Right atrium auricular region (tissue), 2 donors: ENCODE data around the gene LRRC7. TPM values are rescaled to one million over a fixed set of nuclear protein-coding genes. Genes with fewer than 3 reads are reported as not detected.
A peak's percentile ranks its signal among the peaks of the same experiment; 100 is the strongest.

Experiments used
- DNase-seq: peaks from one replicate; pipeline ENCODE4 v3.0.0-alpha.2; 2019; ENCODE audit warnings: low spot score
- H3K27ac ChIP-seq, 2 donors: fragments of 200-600 bp; sonication (generic); 1 replicate in 1 of 2; 2 replicates in 1 of 2; pipeline ENCODE4 v1.5.1; 2016 to 2019
- H3K27me3 ChIP-seq, 2 donors: fragments of 200-600 bp; sonication (generic); one replicate each; pipeline versions ENCODE4 v1.5.1 to v1.6.0; 2017 to 2019
- H3K36me3 ChIP-seq: fragments of 200-600 bp; sonication (generic); one replicate; pipeline ENCODE4 v1.5.1; 2016
- H3K4me1 ChIP-seq, 2 donors: fragments of 200-600 bp; sonication (generic); one replicate each; pipeline versions ENCODE4 v1.5.1 to v1.6.0; 2017 to 2019
- H3K4me3 ChIP-seq, 2 donors: fragments of 200-600 bp; sonication (generic); 1 replicate in 1 of 2; 2 replicates in 1 of 2; pipeline ENCODE4 v1.5.1; 2017 to 2019; ENCODE audit warnings: mild to moderate bottlenecking in 1 of 2, moderate library complexity in 1 of 2
- H3K9me3 ChIP-seq, 2 donors: fragments of 200-600 bp; sonication (generic); one replicate each; pipeline ENCODE4 v1.5.1; 2019
- CTCF ChIP-seq, 2 donors: fragments of 200-600 bp; sonication (generic); IDR thresholded peaks; one replicate each; pipeline ENCODE4 v1.5.1; 2019; ENCODE audit warnings: antibody characterized with exemption in 2 of 2
- total RNA-seq, 2 donors: library from RNA; depleted of rRNA; stranded (reverse); fragments of >200 nt; gene quantifications; one replicate each; pipeline ENCODE4 v1.1.0, GENCODE V29; 2016

LRRC7 gene
- total RNA-seq, 2 donors from 2014 or later = 0.75 to 14.3 TPM

GRCh38 chr1:70117046-70117445, 549.3 kb downstream of the LRRC7 start:
- no peak for DNase-seq
- Histone ChIP-seq H3K36me3 (no peaks in the 10 kb centered on the region), H3K4me1 (no peaks in the 10 kb centered on the region), H3K9me3 (no peaks in the 10 kb centered on the region), H3K27me3 (no peaks in the 10 kb centered on the region), H3K4me3 (no peak overlapping the region), H3K27ac (no peak overlapping the region)
- no peak for TF ChIP-seq CTCF (IDR thresholded peaks at IDR 0.05)

- no peaks in the 10 kb centered on the region for H3K9me3 ChIP-seq
- no peak for TF ChIP-seq CTCF (IDR thresholded peaks at IDR 0.05)
- DNase-seq = no peak
- peak overlapping the region in 1 of 2 donors; percentile 45 for H3K27ac ChIP-seq
- H3K27me3 ChIP-seq = no peaks in the 10 kb centered on the region
- H3K36me3 ChIP-seq = no peaks in the 10 kb centered on the region
- H3K4me3 ChIP-seq = no peak overlapping the region
- H3K4me1 ChIP-seq = no peaks in the 10 kb centered on the region
Measured at GRCh38 chr1:70134148-70134547, 566.4 kb downstream of the LRRC7 start.

GRCh38 chr1:70140343-70140742, 572.6 kb downstream of the LRRC7 start:
- DNase-seq = no peak
- Histone ChIP-seq H3K36me3 (peaks cover 4% of the 10 kb centered on the region), H3K9me3 (no peaks in the 10 kb centered on the region), H3K27ac (no peak overlapping the region), H3K27me3 (no peaks in the 10 kb centered on the region), H3K4me3 (no peak overlapping the region), H3K4me1 (peaks cover 0 to 18% of the 10 kb centered on the region in 2 donors)
- TF ChIP-seq CTCF (IDR thresholded peaks at IDR 0.05) = no peak

DNA sequence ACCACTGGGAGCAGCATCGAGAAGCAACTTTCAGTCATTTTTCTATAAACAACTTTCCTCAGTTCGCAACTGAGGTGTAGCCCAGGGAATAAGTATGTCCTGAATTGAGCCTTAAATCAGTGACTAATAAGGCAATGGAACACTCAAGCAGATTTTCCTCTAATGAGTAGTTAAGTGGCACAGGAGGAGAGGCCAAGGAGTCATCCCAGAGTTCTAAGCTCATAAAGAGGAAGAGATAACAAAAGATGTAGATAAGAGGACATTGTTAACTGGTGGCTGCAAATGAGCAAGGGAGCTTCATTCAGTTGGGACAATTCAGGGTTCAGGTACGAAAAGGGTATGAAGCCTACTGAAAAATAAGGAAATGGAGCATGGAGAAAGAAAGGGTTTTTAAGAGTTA, 573.2 kb downstream of the LRRC7 start:
- Histone ChIP-seq H3K4me1 (peaks cover 0 to 18% of the 10 kb centered on the region in 2 donors), H3K36me3 (peaks cover 9% of the 10 kb centered on the region), H3K27ac (no peak overlapping the region), H3K9me3 (no peaks in the 10 kb centered on the region), H3K27me3 (no peaks in the 10 kb centered on the region), H3K4me3 (no peak overlapping the region)
- no peak for TF ChIP-seq CTCF (IDR thresholded peaks at IDR 0.05)
- DNase-seq = no peak

- no peak for DNase-seq
- Histone ChIP-seq H3K4me3 (no peak overlapping the region), H3K27ac (no peak overlapping the region), H3K36me3 (peaks cover 12% of the 10 kb centered on the region), H3K9me3 (no peaks in the 10 kb centered on the region), H3K27me3 (no peaks in the 10 kb centered on the region), H3K4me1 (peaks cover 0 to 18% of the 10 kb centered on the region in 2 donors)
- TF ChIP-seq CTCF (IDR thresholded peaks at IDR 0.05) = peak; percentile 20 to 48
Measured at GRCh38 chr1:70142075-70142474, 574.4 kb downstream of the LRRC7 start.

GRCh38 chr1:70143048-70143659, 575.4 kb downstream of the LRRC7 start:
- TF ChIP-seq CTCF (IDR thresholded peaks at IDR 0.05) = peak in 1 of 2 donors; percentile 42
- Histone ChIP-seq H3K36me3 (peaks cover 18% of the 10 kb centered on the region), H3K27me3 (no peaks in the 10 kb centered on the region), H3K4me1 (peaks cover 0 to 18% of the 10 kb centered on the region in 2 donors), H3K27ac (no peak overlapping the region), H3K9me3 (no peaks in the 10 kb centered on the region), H3K4me3 (no peak overlapping the region)
- no peak for DNase-seq
